GM12878 (cell line): ENCODE results near the gene KIRREL3. TPM values are rescaled to one million over a fixed set of nuclear protein-coding genes. Genes with fewer than 3 reads are reported as not detected.

Experiments
- ATAC-seq: fragments of 200-7000 bp; cut with Tn5 transposase; 3 replicates; pipeline ENCODE4 v1.9.1; 2020; ENCODE audit warnings: mild to moderate bottlenecking, moderate library complexity
- BruUV-seq: library from RNA; stranded (reverse); fragments of 400-500 nt; replicated peaks from 2 replicates; lab custom pipeline; 2021; lab: Mats Ljungman, UMichigan
- CTCF ChIA-PET: fragments of 300-600 bp; sonication (Branson Sonifier 250); formaldehyde crosslinking; extraction: SDS; loops from one replicate; lab custom pipeline; 2021; ENCODE audit warnings: inconsistent platforms; lab: Yijun Ruan, JAX
- POLR2A ChIA-PET: fragments of 350-600 bp; formaldehyde crosslinking; extraction: SDS; loops from one replicate; lab custom pipeline; 2021; ENCODE audit warnings: inconsistent platforms; lab: Charles Lee
- RAD21 ChIA-PET: fragments of 300-600 bp; sonication (Branson Sonifier 250); formaldehyde crosslinking; loops from one replicate; lab custom pipeline; 2023; ENCODE audit warnings: antibody characterized with exemption; ENCODE audit not compliant: unreplicated experiment; lab: Charles Lee
- SMC1A ChIA-PET: fragments of 300-600 bp; sonication (Branson Sonifier 250); formaldehyde crosslinking; loops from one replicate; lab custom pipeline; 2023; ENCODE audit not compliant: unreplicated experiment, uncharacterized antibody; lab: Charles Lee
- DNase-seq: peaks from one replicate; pipeline ENCODE4 v3.0.0-alpha.2; 2011; ENCODE audit warnings: low read depth, low spot score
- FAIRE-seq: peaks from 3 replicates; lab custom pipeline; 2011; peaks lifted over from hg19 to GRCh38; lab: Jason Lieb, UNC
- H2AFZ ChIP-seq: 2 replicates; pipeline ENCODE4 v1.6.0; 2011; ENCODE audit warnings: low read depth, low read length, control low read depth; ENCODE audit not compliant: control insufficient read depth
- H3K27ac ChIP-seq: 2 replicates; pipeline ENCODE4 v1.5.1; 2011; ENCODE audit warnings: control low read depth; ENCODE audit not compliant: control insufficient read depth, insufficient read depth
- H3K27me3 ChIP-seq, 2 experiments: replicated peaks in 1 of 2; 2 replicates each; pipeline versions ENCODE4 v1.6.0 to v1.6.1; 2011; ENCODE audit warnings: low read length in 1 of 2; ENCODE audit not compliant: control insufficient read depth in 2 of 2, insufficient read depth in 2 of 2
- H3K36me3 ChIP-seq, 2 experiments: 2 replicates each; pipeline ENCODE4 v1.5.1; 2011; ENCODE audit warnings: low read length in 1 of 2; ENCODE audit not compliant: control insufficient read depth in 2 of 2, insufficient read depth in 2 of 2
- H3K4me1 ChIP-seq: 2 replicates; pipeline ENCODE4 v1.6.1; 2011; ENCODE audit warnings: mild to moderate bottlenecking, low read length, moderate library complexity, mixed read lengths; ENCODE audit not compliant: control insufficient read depth, insufficient read depth
- H3K4me2 ChIP-seq: 2 replicates; pipeline ENCODE4 v1.6.0; 2011; ENCODE audit warnings: control low read depth; ENCODE audit not compliant: control insufficient read depth, insufficient read depth
- H3K4me3 ChIP-seq: fragments of 200-600 bp; sonication (generic); 2 replicates; pipeline ENCODE4 v1.5.1; 2016
- H3K79me2 ChIP-seq: 2 replicates; pipeline ENCODE4 v1.6.0; 2011; ENCODE audit warnings: low read length; ENCODE audit not compliant: control insufficient read depth, insufficient read depth
- H3K9ac ChIP-seq: 2 replicates; pipeline ENCODE4 v1.8.0; 2011; ENCODE audit warnings: low read length, control low read depth, mixed read lengths; ENCODE audit not compliant: control insufficient read depth, insufficient read depth
- H3K9me3 ChIP-seq: replicated peaks from 3 replicates; pipeline ENCODE4 v1.5.1; 2011; ENCODE audit warnings: mild to moderate bottlenecking, low read length; ENCODE audit not compliant: control insufficient read depth, insufficient read depth
- H4K20me1 ChIP-seq: 2 replicates; pipeline ENCODE4 v1.6.0; 2011; ENCODE audit not compliant: control insufficient read depth, insufficient read depth
- ASH2L ChIP-seq: fragments of 300-600, 200-600 bp; sonication (generic); IDR thresholded peaks from 2 replicates; pipeline ENCODE4 v1.6.1; 2017; ENCODE audit warnings: low read depth, mild to moderate bottlenecking, borderline replicate concordance
- CBX3 ChIP-seq: fragments of 200-600 bp; sonication (generic); IDR thresholded peaks from 2 replicates; pipeline ENCODE4 v1.6.1; 2016; ENCODE audit warnings: low read depth, borderline replicate concordance
- CEBPZ ChIP-seq: fragments of 150-350 bp; IDR thresholded peaks from 2 replicates; pipeline ENCODE4 v1.6.1; 2016; ENCODE audit warnings: low read depth, low read length
- CHD2 ChIP-seq: IDR thresholded peaks from 2 replicates; pipeline ENCODE4 v1.6.1; 2011; ENCODE audit warnings: low read depth, low read length, improper control_type of control experiment, borderline replicate concordance
- CHD4 ChIP-seq: fragments of 200-600 bp; sonication (generic); IDR thresholded peaks from 2 replicates; pipeline ENCODE4 v1.6.1; 2016; ENCODE audit warnings: mild to moderate bottlenecking
- E2F4 ChIP-seq: IDR thresholded peaks from 2 replicates; pipeline ENCODE4 v1.6.1; 2012; ENCODE audit warnings: low read depth, low read length, improper control_type of control experiment
- KLF5 ChIP-seq: fragments of 450-650 bp; IDR thresholded peaks from 2 replicates; pipeline ENCODE4 v1.6.1; 2014; ENCODE audit warnings: mild to moderate bottlenecking; ENCODE audit not compliant: partially characterized antibody
- NR2C2 ChIP-seq: IDR thresholded peaks from 2 replicates; pipeline ENCODE4 v1.6.1; 2011; ENCODE audit warnings: borderline replicate concordance, low read depth; ENCODE audit not compliant: control insufficient read depth, insufficient read length
- POLR2AphosphoS5 ChIP-seq: IDR thresholded peaks from 2 replicates; pipeline ENCODE4 v1.6.1; 2011; ENCODE audit warnings: mild to moderate bottlenecking, low read length, inconsistent platforms
- RCOR1 ChIP-seq: conservative IDR thresholded peaks from 2 replicates; pipeline ENCODE4 v1.6.1; 2012; ENCODE audit warnings: low read depth, low read length, improper control_type of control experiment
- SP1 ChIP-seq: IDR thresholded peaks from one replicate; pipeline ENCODE4 v1.6.1; 2011; ENCODE audit warnings: low read depth, low read length
- TCF12 ChIP-seq: IDR thresholded peaks from 2 replicates; pipeline ENCODE4 v1.6.1; 2011; ENCODE audit warnings: low read depth, mild to moderate bottlenecking, low read length
- YY1 ChIP-seq: IDR thresholded peaks from 2 replicates; pipeline ENCODE4 v1.6.1; 2011; ENCODE audit warnings: low read depth, mild to moderate bottlenecking, low read length
- WGBS: methylation state at CpG from one replicate; pipeline ENCODE4 v1.1.6; 2016; ENCODE audit warnings: low lambda C conversion rate; ENCODE audit not compliant: insufficient replicate concordance, insufficient coverage; ENCODE audit errors: missing lambda C conversion rate; 5-methylcytosine and 5-hydroxymethylcytosine counted together
- in situ Hi-C: fragments of 300-500 bp; cut with MboI; formaldehyde crosslinking; loops from 9 replicates; pipeline ENCODE4 v1.14.3; 2018; ENCODE audit warnings: mixed read lengths
- intact Hi-C: fragments of 100-400 bp; cut with micrococcal nuclease; formaldehyde crosslinking; loops from one replicate; pipeline ENCODE4 v1.14.2; 2022; ENCODE audit not compliant: unreplicated experiment
- polyA plus RNA-seq, 11 experiments: library from polyadenylated mRNA; depleted of rRNA in 4 of 11; unstranded in 6 of 11; stranded (reverse) in 5 of 11; fragments of >200 nt; fragmentation: Nextera tagmentation in 4 of 11; fragmentation: Illumina TruSeq in 1 of 11; extraction: Ambion mirVana in 4 of 11; extraction: Trizol in 1 of 11; gene quantifications; 1 replicate in 1 of 11; 2 replicates in 10 of 11; pipeline versions ENCODE4 v1.2.1 to v1.2.3, GENCODE V29; 2011 to 2016; ENCODE audit warnings: inconsistent platforms in 2 of 11, missing spikeins in 2 of 11, low read depth in 1 of 11
- total RNA-seq, 4 experiments: library from RNA; depleted of rRNA in 3 of 4; stranded (reverse); fragments of >200 nt in 3 of 4; fragmentation: Illumina TruSeq in 1 of 4; extraction: Trizol in 1 of 4; gene quantifications; 2 replicates each; pipeline versions ENCODE4 v1.2.1 to v1.2.3, GENCODE V29; 2013 to 2021

The KIRREL3 gene
- total and polyA plus RNA-seq, 10 of the 15 experiments (the other 5 are each of a cell fraction or from before 2014, with no cell fraction given), result under 0.01 TPM; not detected in 9

- ChIA-PET RAD21 (no interaction called here), SMC1A (interaction anchor here (0.9 kb wide), 1 partner anchor 16 kb away, joined by 3 read pairs; no protein-coding TSS in a partner anchor), POLR2A (no interaction called here), CTCF (interaction anchor here (1.2 kb wide), 1 partner anchor 111 kb away, joined by 3 read pairs; no protein-coding TSS in a partner anchor)
- Histone ChIP-seq H4K20me1 (no peaks in the 10 kb centered on the region), H3K36me3 (no peaks in the 10 kb centered on the region), H3K79me2 (no peaks in the 10 kb centered on the region), H3K4me1 (no peaks in the 10 kb centered on the region), H3K27ac (no peak overlapping the region), H3K4me2 (no peak overlapping the region), H3K4me3 (no peak overlapping the region), H3K9ac (no peak overlapping the region), H3K27me3 (no peaks in the 10 kb centered on the region; a peak in 2 of 4 replicates), H3K9me3 (no peaks in the 10 kb centered on the region), H2AFZ (no peak overlapping the region)
- intact Hi-C loops (loop anchor here (5.0 to 10.0 kb wide), 2 partner anchors 113 to 274 kb away; no protein-coding TSS in a partner anchor), in situ Hi-C loops (no loop called here)
- TF ChIP-seq TCF12 (no peak), KLF5 (no peak), CEBPZ (no peak), ASH2L (no peak), YY1 (no peak), POLR2AphosphoS5 (no peak), CHD2 (no peak), CHD4 (no peak), RCOR1 (no peak), SP1 (no peak), NR2C2 (no peak), E2F4 (no peak), CBX3 (no peak)
- BruUV-seq, result no TSS peak
- no peak for ATAC-seq
- no peak for FAIRE-seq
- DNase-seq, result no peak
- WGBS, result 25% methylated on average over 7 of the region's 7 CpGs
Observed at GRCh38 chr11:126878913-126879482, 121.6 kb downstream of the KIRREL3 start.
